ENCODE measurements around the gene THAP3. TPM values are rescaled to one million over a fixed set of nuclear protein-coding genes. Genes with fewer than 3 reads are reported as not detected.
A peak's percentile ranks its signal among the peaks of the same experiment; 100 is the strongest.

THAP3 gene
- total RNA-seq, 2 experiments from 2014 or later = 15.2 to 18.7 TPM

DNA sequence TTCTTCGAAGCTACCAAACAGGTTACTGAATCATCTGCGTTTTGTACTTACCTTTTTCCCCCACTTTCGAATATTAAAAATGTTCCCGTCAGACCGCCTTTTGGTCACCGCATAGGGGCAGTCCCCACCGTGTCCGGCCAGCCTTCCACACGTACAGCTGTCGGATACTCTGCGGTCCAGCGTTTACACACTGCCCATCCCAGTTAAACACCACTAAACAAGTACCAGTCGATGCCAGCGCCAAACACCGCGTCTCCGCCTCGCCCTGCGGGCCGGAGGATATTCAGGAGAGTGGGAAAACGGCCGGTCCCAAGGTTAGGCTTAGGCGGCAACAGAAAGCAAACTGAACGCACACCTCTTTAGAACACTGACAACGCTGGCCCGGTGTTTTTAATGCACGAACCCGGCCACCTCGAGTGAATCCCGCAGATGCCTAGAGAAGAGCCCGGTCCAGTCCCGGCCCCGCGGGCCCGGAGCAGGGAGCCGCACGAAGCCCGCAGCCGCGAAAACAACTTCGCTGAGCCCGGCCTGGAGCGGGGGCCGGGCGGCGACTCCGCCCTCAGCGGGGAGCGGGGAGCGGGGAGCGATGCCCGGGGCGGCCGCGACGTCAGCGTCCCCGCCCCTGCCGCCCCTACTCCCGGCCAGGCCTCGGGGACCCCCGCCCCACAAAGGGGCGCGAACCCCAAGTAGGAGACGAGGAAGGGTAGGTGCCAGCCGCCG, 11.9 kb upstream of the THAP3 start:
- TF ChIP-seq, protein P1, sequence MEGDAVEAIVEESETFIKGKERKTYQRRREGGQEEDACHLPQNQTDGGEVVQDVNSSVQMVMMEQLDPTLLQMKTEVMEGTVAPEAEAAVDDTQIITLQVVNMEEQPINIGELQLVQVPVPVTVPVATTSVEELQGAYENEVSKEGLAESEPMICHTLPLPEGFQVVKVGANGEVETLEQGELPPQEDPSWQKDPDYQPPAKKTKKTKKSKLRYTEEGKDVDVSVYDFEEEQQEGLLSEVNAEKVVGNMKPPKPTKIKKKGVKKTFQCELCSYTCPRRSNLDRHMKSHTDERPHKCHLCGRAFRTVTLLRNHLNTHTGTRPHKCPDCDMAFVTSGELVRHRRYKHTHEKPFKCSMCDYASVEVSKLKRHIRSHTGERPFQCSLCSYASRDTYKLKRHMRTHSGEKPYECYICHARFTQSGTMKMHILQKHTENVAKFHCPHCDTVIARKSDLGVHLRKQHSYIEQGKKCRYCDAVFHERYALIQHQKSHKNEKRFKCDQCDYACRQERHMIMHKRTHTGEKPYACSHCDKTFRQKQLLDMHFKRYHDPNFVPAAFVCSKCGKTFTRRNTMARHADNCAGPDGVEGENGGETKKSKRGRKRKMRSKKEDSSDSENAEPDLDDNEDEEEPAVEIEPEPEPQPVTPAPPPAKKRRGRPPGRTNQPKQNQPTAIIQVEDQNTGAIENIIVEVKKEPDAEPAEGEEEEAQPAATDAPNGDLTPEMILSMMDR (IDR thresholded peaks at IDR 0.05) = no peak
- POLR2A ChIA-PET = interaction anchor here (1.3 to 2.6 kb wide), 4 partner anchors 10 to 13 kb away, joined by 3 to 59 read pairs (median 14); partner anchors contain the start of genes KLHL21 and THAP3
- intact Hi-C loops (cut with DNase I, micrococcal nuclease) = loop anchor here (1.0 kb wide), 2 partner anchors 10 to 12 kb away; no protein-coding TSS in a partner anchor
- Mint-ChIP-seq H3K27me3 (no peaks in the 10 kb centered on the region), H3K4me3 (peak overlapping the region; percentile 98), H3K4me1 (ENCODE audit: low read depth) (peaks cover 26% of the 10 kb centered on the region), H3K27ac (peak overlapping the region; percentile 90), H3K36me3 (ENCODE audit: low read depth) (peaks cover 14% of the 10 kb centered on the region), H3K9me3 (no peaks in the 10 kb centered on the region)
- Histone ChIP-seq H3K4me1 (ENCODE audit: insufficient read depth, low read length) (peaks cover 18% of the 10 kb centered on the region), H3K27ac (ENCODE audit: low read depth in 1 of 2, low read length in 2 of 2) (peak overlapping the region; percentile 32 to 50), H3K27me3 (ENCODE audit: control insufficient read depth in 1 of 2, insufficient read depth in 2 of 2, low read length in 2 of 2) (no peaks in the 10 kb centered on the region), H3K9me3 (ENCODE audit: control insufficient read depth in 1 of 2, insufficient read depth in 1 of 2, low read length in 2 of 2) (no peaks in the 10 kb centered on the region), H3K36me3 (ENCODE audit: insufficient read depth, low read length) (no peaks in the 10 kb centered on the region), H3K4me3 (ENCODE audit: low read length) (peak overlapping the region; percentile 65)
- ATAC-seq (ENCODE audit: poor library complexity) (peak; percentile 30), DNase-seq (peak in 1 of 14 experiments; percentile 19)
- CTCF ChIA-PET = interaction anchor here (0.8 to 1.7 kb wide), 2 partner anchors 9 to 58 kb away, joined by 3 to 8 read pairs; partner anchors contain the start of genes KLHL21 and NOL9

DNA sequence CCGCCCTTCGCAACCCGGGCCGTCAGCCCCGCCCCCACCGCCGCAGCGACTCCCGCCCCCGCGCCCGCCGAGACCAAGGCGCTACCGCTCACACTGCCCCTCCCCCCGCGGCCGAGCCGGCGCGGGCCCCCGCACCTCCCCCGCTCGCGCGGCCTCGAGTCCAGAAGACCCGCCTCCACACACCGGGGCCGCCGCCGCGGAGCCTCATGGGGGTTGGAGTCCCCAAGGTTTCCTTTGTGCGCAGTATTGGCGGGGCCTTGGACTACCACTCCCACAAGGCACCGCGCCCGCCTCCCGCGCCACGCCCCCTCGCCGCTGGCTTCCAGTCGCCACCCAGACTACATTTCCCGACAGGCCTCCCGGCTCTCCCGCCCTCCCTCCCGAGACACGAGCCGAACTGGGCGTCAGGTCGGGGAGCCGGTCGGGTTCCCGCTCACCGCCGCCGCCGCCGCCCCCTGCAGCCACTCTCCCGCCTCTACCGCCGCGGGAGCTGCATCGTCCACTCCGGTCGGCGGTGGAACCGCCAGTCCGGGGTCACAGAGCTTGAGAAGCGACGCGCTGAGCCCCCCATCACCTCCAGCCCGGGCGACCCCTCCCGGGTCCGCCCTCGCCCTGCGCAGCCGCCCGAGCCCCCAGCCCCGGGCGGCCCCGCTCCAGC, 11.2 kb upstream of the THAP3 start, which contains the start of gene PHF13:
Gene PHF13, plus strand, starts transcription at position 371 of the 658 bp plus-strand sequence. CDS start 336 bp downstream, outside the sequence.
- H3K4me3 ChIP-seq (ENCODE audit: low read length) = peak within 1 kb of the TSS; percentile 65
- TF ChIP-seq, protein P1 (IDR thresholded peaks at IDR 0.05) = no peak
- Mint-ChIP-seq H3K36me3 (ENCODE audit: low read depth) (peaks cover 14% of the 10 kb centered on the region), H3K27me3 (no peaks in the 10 kb centered on the region), H3K4me1 (ENCODE audit: low read depth) (peaks cover 26% of the 10 kb centered on the region), H3K9me3 (no peaks in the 10 kb centered on the region), H3K4me3 (peak within 1 kb of the TSS; percentile 98), H3K27ac (peak within 1 kb of the TSS; percentile 90)
- H3K27ac ChIP-seq (ENCODE audit: low read depth in 1 of 2, low read length in 2 of 2) = peak within 1 kb of the TSS; percentile 32 to 50
- H3K9me3 ChIP-seq (ENCODE audit: control insufficient read depth in 1 of 2, insufficient read depth in 1 of 2, low read length in 2 of 2) = no peaks in the 10 kb centered on the region
- no peaks in the 10 kb centered on the region for H3K27me3 ChIP-seq (ENCODE audit: control insufficient read depth in 1 of 2, insufficient read depth in 2 of 2, low read length in 2 of 2)
- intact Hi-C loops (cut with DNase I, micrococcal nuclease) = loop anchor here (1.0 kb wide), 2 partner anchors 10 to 12 kb away; no protein-coding TSS in a partner anchor
- CTCF ChIA-PET = interaction anchor here (0.8 kb wide), 2 partner anchors 10 to 59 kb away, joined by 3 read pairs; partner anchors contain the start of gene NOL9
- peaks cover 18% of the 10 kb centered on the region for H3K4me1 ChIP-seq (ENCODE audit: insufficient read depth, low read length)
- peak; percentile 97 to 100 (median 99) for DNase-seq
- peak; percentile 94 for ATAC-seq (ENCODE audit: poor library complexity)
- POLR2A ChIA-PET = interaction anchor here (1.1 to 1.3 kb wide), 3 partner anchors 10 to 34 kb away, joined by 7 to 20 read pairs (median 7); partner anchors contain the start of genes KLHL21 and ZBTB48
- peaks cover 4% of the 10 kb centered on the region for H3K36me3 ChIP-seq (ENCODE audit: insufficient read depth, low read length)
